K562 (cell line): ENCODE results near the gene PTPRM.

ENCODE experiments used
- CEBPB ChIP-seq: fragments of 450-650 bp; IDR thresholded peaks from 2 replicates; pipeline ENCODE4 v1.6.1; 2016; ENCODE audit warnings: missing genetic modification characterization, missing compliant biosample characterization
- FOXK1 ChIP-seq: sonication (generic); formaldehyde crosslinking; IDR thresholded peaks from 2 replicates; pipeline ENCODE4 v1.8.0; 2022; ENCODE audit warnings: missing genetic modification reagents, mild to moderate bottlenecking, borderline replicate concordance
- GTF2F1 ChIP-seq: IDR thresholded peaks from 2 replicates; pipeline ENCODE4 v1.6.1; 2011; ENCODE audit warnings: low read depth, low read length, improper control_type of control experiment
- HDAC2 ChIP-seq: fragments of 450-650 bp; IDR thresholded peaks from 2 replicates; pipeline ENCODE4 v1.6.1; 2016; ENCODE audit warnings: mild to moderate bottlenecking
- KLF6 ChIP-seq: fragments of 250-450 bp; sonication (Bioruptor Pico); IDR thresholded peaks from 2 replicates; pipeline ENCODE4 v1.4.0; 2020; ENCODE audit warnings: mild to moderate bottlenecking, moderate library complexity, borderline replicate concordance
- RNF2 ChIP-seq: sonication (generic); IDR thresholded peaks from 2 replicates; pipeline ENCODE4 v1.6.1; 2016
- SIN3A ChIP-seq, 2 experiments: fragments of 150-350 bp in 1 of 2; IDR thresholded peaks; 2 replicates each; pipeline ENCODE4 v1.6.1; 2011 to 2016; ENCODE audit warnings: borderline replicate concordance in 2 of 2, low read depth in 2 of 2, low read length in 2 of 2, mild to moderate bottlenecking in 2 of 2, moderate library complexity in 2 of 2; ENCODE audit not compliant: control insufficient read depth in 1 of 2
- SP2 ChIP-seq: IDR thresholded peaks from 2 replicates; pipeline ENCODE4 v1.6.1; 2011; ENCODE audit warnings: mild to moderate bottlenecking, low read depth, low read length, moderate library complexity; ENCODE audit not compliant: poor library complexity, severe bottlenecking; ENCODE audit errors: extremely low read depth
- TF ChIP-seq, protein P1 (sequence below): fragments of 450-650 bp; IDR thresholded peaks from 2 replicates; pipeline ENCODE4 v1.6.1; 2018; ENCODE audit not compliant: partially characterized antibody
- TF ChIP-seq, protein P2 (sequence below): sonication (generic); formaldehyde crosslinking; IDR thresholded peaks from 2 replicates; pipeline ENCODE4 v1.5.0; 2020; ENCODE audit warnings: missing genetic modification reagents

DNA sequence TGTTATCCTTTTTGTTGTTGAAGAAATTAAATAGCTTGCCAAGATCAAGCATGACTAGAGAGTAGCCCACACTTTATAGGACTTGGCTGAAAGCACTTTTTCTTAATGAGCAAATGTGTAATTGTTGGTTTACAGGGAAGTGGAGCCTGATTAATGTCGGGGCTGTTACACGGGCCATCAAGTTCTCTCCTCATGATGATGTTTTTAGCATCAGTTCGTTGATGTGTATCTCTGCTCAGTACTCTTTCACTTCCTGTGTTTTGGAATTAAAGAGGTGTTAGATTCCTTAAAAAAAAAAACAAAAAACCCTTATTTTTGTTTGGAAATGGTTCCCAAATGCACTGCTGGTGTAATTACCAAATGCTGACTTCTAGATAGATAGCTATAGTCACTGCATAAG, 114.2 kb downstream of the PTPRM start:
- TF ChIP-seq, protein P1, sequence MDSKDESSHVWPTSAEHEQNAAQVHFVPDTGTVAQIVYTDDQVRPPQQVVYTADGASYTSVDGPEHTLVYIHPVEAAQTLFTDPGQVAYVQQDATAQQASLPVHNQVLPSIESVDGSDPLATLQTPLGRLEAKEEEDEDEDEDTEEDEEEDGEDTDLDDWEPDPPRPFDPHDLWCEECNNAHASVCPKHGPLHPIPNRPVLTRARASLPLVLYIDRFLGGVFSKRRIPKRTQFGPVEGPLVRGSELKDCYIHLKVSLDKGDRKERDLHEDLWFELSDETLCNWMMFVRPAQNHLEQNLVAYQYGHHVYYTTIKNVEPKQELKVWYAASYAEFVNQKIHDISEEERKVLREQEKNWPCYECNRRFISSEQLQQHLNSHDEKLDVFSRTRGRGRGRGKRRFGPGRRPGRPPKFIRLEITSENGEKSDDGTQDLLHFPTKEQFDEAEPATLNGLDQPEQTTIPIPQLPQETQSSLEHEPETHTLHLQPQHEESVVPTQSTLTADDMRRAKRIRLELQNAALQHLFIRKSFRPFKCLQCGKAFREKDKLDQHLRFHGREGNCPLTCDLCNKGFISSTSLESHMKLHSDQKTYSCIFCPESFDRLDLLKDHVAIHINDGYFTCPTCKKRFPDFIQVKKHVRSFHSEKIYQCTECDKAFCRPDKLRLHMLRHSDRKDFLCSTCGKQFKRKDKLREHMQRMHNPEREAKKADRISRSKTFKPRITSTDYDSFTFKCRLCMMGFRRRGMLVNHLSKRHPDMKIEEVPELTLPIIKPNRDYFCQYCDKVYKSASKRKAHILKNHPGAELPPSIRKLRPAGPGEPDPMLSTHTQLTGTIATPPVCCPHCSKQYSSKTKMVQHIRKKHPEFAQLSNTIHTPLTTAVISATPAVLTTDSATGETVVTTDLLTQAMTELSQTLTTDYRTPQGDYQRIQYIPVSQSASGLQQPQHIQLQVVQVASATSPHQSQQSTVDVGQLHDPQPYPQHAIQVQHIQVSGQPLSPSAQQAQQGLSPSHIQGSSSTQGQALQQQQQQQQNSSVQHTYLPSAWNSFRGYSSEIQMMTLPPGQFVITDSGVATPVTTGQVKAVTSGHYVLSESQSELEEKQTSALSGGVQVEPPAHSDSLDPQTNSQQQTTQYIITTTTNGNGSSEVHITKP = no peak
- TF ChIP-seq FOXK1 (CRISPR knock-in tag) (no peak), RNF2 (no peak), HDAC2 (no peak), GTF2F1 (no peak), KLF6 (CRISPR knock-in tag) (no peak), CEBPB (no peak), SP2 (no peak), SIN3A (IDR thresholded peaks at IDR 0.05; ENCODE audit: borderline replicate concordance in 2 of 2, control insufficient read depth in 1 of 2, low read depth in 2 of 2, low read length in 2 of 2) (no peak)
- TF ChIP-seq, protein P2, sequence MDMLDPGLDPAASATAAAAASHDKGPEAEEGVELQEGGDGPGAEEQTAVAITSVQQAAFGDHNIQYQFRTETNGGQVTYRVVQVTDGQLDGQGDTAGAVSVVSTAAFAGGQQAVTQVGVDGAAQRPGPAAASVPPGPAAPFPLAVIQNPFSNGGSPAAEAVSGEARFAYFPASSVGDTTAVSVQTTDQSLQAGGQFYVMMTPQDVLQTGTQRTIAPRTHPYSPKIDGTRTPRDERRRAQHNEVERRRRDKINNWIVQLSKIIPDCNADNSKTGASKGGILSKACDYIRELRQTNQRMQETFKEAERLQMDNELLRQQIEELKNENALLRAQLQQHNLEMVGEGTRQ (CRISPR knock-in tag) = no peak
